ENCODE measurements around the gene SWI5.
"Not testable (repeated sequence)": the region's sequence is repeated elsewhere in the genome, so short reads cannot be mapped to it uniquely, and the experiment has no call there.

The SWI5 gene

GRCh38 chr9:128279088-128280073 lies 3.3 kb downstream of the SWI5 start:
- not testable (repeated sequence) for DNase-seq (ENCODE audit: low spot score)

- no peak for DNase-seq (ENCODE audit: low spot score)
Measured at GRCh38 chr9:128280084-128280622, 4.1 kb downstream of the SWI5 start.

- DNase-seq (ENCODE audit: low spot score), result no peak
Measured at GRCh38 chr9:128282500-128282899, 6.4 kb downstream of the SWI5 start.

- no peak for DNase-seq (ENCODE audit: low spot score)
Measured at GRCh38 chr9:128285033-128285784, 9.1 kb downstream of the SWI5 start.

- DNase-seq (ENCODE audit: low spot score), result no peak
Measured at GRCh38 chr9:128286440-128286839, 10.4 kb downstream of the SWI5 start.

- no peak for DNase-seq (ENCODE audit: low spot score)
Measured at GRCh38 chr9:128288273-128289004, 12.4 kb downstream of the SWI5 start.

GRCh38 chr9:128292009-128292408 lies 15.9 kb downstream of the SWI5 start:
- DNase-seq (ENCODE audit: low spot score), result no peak

GRCh38 chr9:128293091-128293490 lies 17.0 kb downstream of the SWI5 start:
- DNase-seq (ENCODE audit: low spot score), result no peak

- DNase-seq (ENCODE audit: low spot score), result no peak
Measured at GRCh38 chr9:128294142-128294541, 18.1 kb downstream of the SWI5 start.

- DNase-seq (ENCODE audit: low spot score), result no peak
Measured at GRCh38 chr9:128296340-128297220, 20.5 kb downstream of the SWI5 start.

GRCh38 chr9:128297221-128297773 lies 21.2 kb downstream of the SWI5 start:
- DNase-seq (ENCODE audit: low spot score), result no peak

- DNase-seq (ENCODE audit: low spot score), result no peak
Measured at GRCh38 chr9:128298535-128299482, 22.7 kb downstream of the SWI5 start.

- no peak for DNase-seq (ENCODE audit: low spot score)
Measured at GRCh38 chr9:128304136-128304970, 28.3 kb downstream of the SWI5 start.

GRCh38 chr9:128304971-128305288 lies 28.9 kb downstream of the SWI5 start:
- DNase-seq (ENCODE audit: low spot score), result no peak

- DNase-seq (ENCODE audit: low spot score), result no peak
Measured at GRCh38 chr9:128309551-128309950, 33.5 kb downstream of the SWI5 start.

- DNase-seq (ENCODE audit: low spot score), result no peak
Measured at GRCh38 chr9:128310461-128310860, 34.4 kb downstream of the SWI5 start.

- DNase-seq (ENCODE audit: low spot score), result no peak
Measured at GRCh38 chr9:128314697-128315096, 38.6 kb downstream of the SWI5 start.

GRCh38 chr9:128316421-128316820 lies 40.3 kb downstream of the SWI5 start:
- no peak for DNase-seq (ENCODE audit: low spot score)

- no peak for DNase-seq (ENCODE audit: low spot score)
Measured at GRCh38 chr9:128317629-128318028, 41.6 kb downstream of the SWI5 start.

Data from ecto neural progenitor cell (in vitro differentiated cells).